GM18511 (cell line): ENCODE results near the gene UCN.
"Not testable (repeated sequence)": the region's sequence is repeated elsewhere in the genome, so short reads cannot be mapped to it uniquely, and the experiment has no call there.

Experiments
- ATAC-seq: cut with Tn5 transposase; IDR thresholded peaks from one replicate; pipeline ENCODE4 v1.9.1; 2021; ENCODE audit warnings: mild to moderate bottlenecking, moderate library complexity; ENCODE audit not compliant: unreplicated experiment

Gene UCN

GRCh38 chr2:27315122-27315521 is 6.9 kb upstream of the UCN start:
- no peak for ATAC-seq

- ATAC-seq: no peak
These were observed 6.5 kb upstream of the UCN start for GRCh38 chr2:27314709-27315108.

GRCh38 chr2:27313882-27314645 is 5.8 kb upstream of the UCN start:
- no peak for ATAC-seq

GRCh38 chr2:27312152-27312551 is 3.9 kb upstream of the UCN start:
- no peak for ATAC-seq

- ATAC-seq: no peak
These were observed 1.4 kb upstream of the UCN start for GRCh38 chr2:27309651-27310050.

- no peak for ATAC-seq
These were observed 493 bp downstream of the UCN start for GRCh38 chr2:27307545-27308358.

GRCh38 chr2:27307287-27307544 is 1.0 kb downstream of the UCN start:
- no peak for ATAC-seq

GRCh38 chr2:27306573-27307286 is 1.5 kb downstream of the UCN start:
- ATAC-seq: no peak

GRCh38 chr2:27306136-27306535 is 2.1 kb downstream of the UCN start:
- no peak for ATAC-seq

GRCh38 chr2:27305516-27305915 is 2.7 kb downstream of the UCN start:
- no peak for ATAC-seq

GRCh38 chr2:27304488-27305240 is 3.6 kb downstream of the UCN start:
- no peak for ATAC-seq

- ATAC-seq: peak; percentile 52
These were observed 4.9 kb downstream of the UCN start for GRCh38 chr2:27303093-27304025.

- ATAC-seq: not testable (repeated sequence)
These were observed 7.6 kb downstream of the UCN start for GRCh38 chr2:27300606-27301005.

GRCh38 chr2:27298391-27299080 is 9.7 kb downstream of the UCN start:
- no peak for ATAC-seq

GRCh38 chr2:27297195-27297594 is 11.1 kb downstream of the UCN start:
- no peak for ATAC-seq

GRCh38 chr2:27296481-27296880 is 11.8 kb downstream of the UCN start:
- no peak for ATAC-seq

GRCh38 chr2:27294928-27295327 is 13.3 kb downstream of the UCN start:
- ATAC-seq: no peak

- ATAC-seq: no peak
These were observed 16.4 kb downstream of the UCN start for GRCh38 chr2:27291865-27292264.

GRCh38 chr2:27290549-27290948 is 17.7 kb downstream of the UCN start:
- no peak for ATAC-seq

- no peak for ATAC-seq
These were observed 19.6 kb downstream of the UCN start for GRCh38 chr2:27288610-27289009.
